Panc1 (cell line): Measurements from ENCODE around the gene RABGAP1L. TPM values are rescaled to one million over a fixed set of nuclear protein-coding genes. Genes with fewer than 3 reads are reported as not detected.
"Not testable (repeated sequence)": the region's sequence is repeated elsewhere in the genome, so short reads cannot be mapped to it uniquely, and the experiment has no call there.

Source experiments
- ATAC-seq: fragments of 200-7000 bp; cut with Tn5 transposase; 2 replicates; pipeline ENCODE4 v1.9.1; 2020; ENCODE audit warnings: mild to moderate bottlenecking, moderate library complexity
- BruUV-seq: library from RNA; stranded (reverse); fragments of 400-500 nt; replicated peaks from 2 replicates; lab custom pipeline; 2021; lab: Mats Ljungman, UMichigan
- CTCF ChIA-PET: fragments of 300-600 bp; sonication (Branson Sonifier 250); formaldehyde crosslinking; loops from one replicate; lab custom pipeline; 2022; ENCODE audit warnings: antibody characterized with exemption; lab: Charles Lee
- POLR2A ChIA-PET: fragments of 300-600 bp; sonication (Branson Sonifier 250); formaldehyde crosslinking; loops from one replicate; lab custom pipeline; 2022; ENCODE audit warnings: antibody characterized with exemption; lab: Charles Lee
- DNase-seq: peaks from one replicate; pipeline ENCODE4 v3.0.0-alpha.2; 2010; ENCODE audit warnings: low read depth, low spot score
- H3K27ac ChIP-seq: 2 replicates; pipeline ENCODE4 v1.5.1; 2011; ENCODE audit warnings: mild to moderate bottlenecking, low read length, inconsistent platforms
- H3K27me3 ChIP-seq: fragments of 200-500 bp; sonication (Bioruptor generic); 2 replicates; pipeline ENCODE4 v1.6.0; 2014; ENCODE audit warnings: low read length, inconsistent platforms; ENCODE audit not compliant: control insufficient read depth, insufficient read depth
- H3K36me3 ChIP-seq: fragments of 200-500 bp; sonication (Bioruptor generic); 2 replicates; pipeline ENCODE4 v1.5.1; 2014; ENCODE audit warnings: inconsistent platforms, mild to moderate bottlenecking, low read length, moderate library complexity; ENCODE audit not compliant: control insufficient read depth, insufficient read depth
- H3K4me1 ChIP-seq: 2 replicates; pipeline ENCODE4 v1.5.1; 2011; ENCODE audit warnings: inconsistent platforms, mild to moderate bottlenecking, low read length, moderate library complexity; ENCODE audit not compliant: control insufficient read depth, insufficient read depth
- H3K4me3 ChIP-seq, 2 experiments: 2 replicates each; pipeline ENCODE4 v1.5.1; 2011 to 2012; ENCODE audit warnings: low read depth in 2 of 2, low read length in 2 of 2, mild to moderate bottlenecking in 2 of 2, inconsistent platforms in 1 of 2, moderate library complexity in 1 of 2
- H3K9me3 ChIP-seq: fragments of 200-500 bp; sonication (Bioruptor generic); 2 replicates; pipeline ENCODE4 v1.5.1; 2014; ENCODE audit warnings: low read depth, mild to moderate bottlenecking, inconsistent platforms, low read length, moderate library complexity; ENCODE audit not compliant: control insufficient read depth, insufficient read depth
- CTCF ChIP-seq: fragments of 450-650 bp; IDR thresholded peaks from 2 replicates; pipeline ENCODE4 v1.5.1; 2017; ENCODE audit warnings: mild to moderate bottlenecking
- POLR2AphosphoS5 ChIP-seq: IDR thresholded peaks from 2 replicates; pipeline ENCODE4 v1.6.1; 2012; ENCODE audit warnings: mild to moderate bottlenecking, low read depth, low read length, moderate library complexity
- REST ChIP-seq, 2 experiments: IDR thresholded peaks; 2 replicates each; pipeline ENCODE4 v1.6.1; 2011 to 2012; ENCODE audit warnings: low read depth in 2 of 2, control low read depth in 1 of 2, low read length in 1 of 2, mild to moderate bottlenecking in 1 of 2, moderate library complexity in 1 of 2; ENCODE audit not compliant: insufficient read depth in 1 of 2
- SIN3A ChIP-seq: IDR thresholded peaks from 2 replicates; pipeline ENCODE4 v1.6.1; 2012; ENCODE audit warnings: low read depth, mild to moderate bottlenecking, low read length, moderate library complexity, borderline replicate concordance; ENCODE audit not compliant: insufficient read depth
- TCF7L2 ChIP-seq: IDR thresholded peaks from 2 replicates; pipeline ENCODE4 v1.6.1; 2011; ENCODE audit warnings: mild to moderate bottlenecking, low read depth, low read length, inconsistent platforms
- in situ Hi-C: cut with HindIII; loops from 2 replicates; pipeline ENCODE4 v1.10.0; 2016; ENCODE audit warnings: low sequenced_read_pairs, low pct_unique_long_range_greater_than_20kb
- intact Hi-C: fragments of 100-400 bp; cut with micrococcal nuclease; formaldehyde crosslinking; loops from one replicate; pipeline ENCODE4 v1.10.0; 2022; ENCODE audit not compliant: unreplicated experiment
- total RNA-seq: library from RNA; stranded (reverse); gene quantifications from one replicate; pipeline ENCODE4 v1.2.1, GENCODE V29; 2021; ENCODE audit not compliant: unreplicated experiment

The RABGAP1L gene
- total RNA-seq, 1 experiment from 2014 or later = 37.0 TPM

- H3K27ac ChIP-seq = no peak overlapping the region
- TF ChIP-seq POLR2AphosphoS5 (no peak), CTCF (no peak), SIN3A (no peak), TCF7L2 (no peak), REST (IDR thresholded peaks at IDR 0.05; ENCODE audit: insufficient read depth in 1 of 2, low read depth in 2 of 2, low read length in 1 of 2) (no peak)
- intact Hi-C loops (no loop called here), in situ Hi-C loops (no loop called here)
- no peak for ATAC-seq
- no peak overlapping the region for H3K4me3 ChIP-seq
- H3K27me3 ChIP-seq = no peaks in the 10 kb centered on the region
- H3K9me3 ChIP-seq = no peaks in the 10 kb centered on the region
- ChIA-PET CTCF (interaction anchor here (0.5 kb wide), 1 partner anchor 75 kb away, joined by 3 read pairs; no protein-coding TSS in a partner anchor), POLR2A (no interaction called here)
- no peaks in the 10 kb centered on the region for H3K4me1 ChIP-seq
- no peak for DNase-seq
- no peaks in the 10 kb centered on the region for H3K36me3 ChIP-seq
- no TSS peak for BruUV-seq
Observed at GRCh38 chr1:174497478-174497877, 338.2 kb downstream of the RABGAP1L start.

- H3K4me3 ChIP-seq, ATAC-seq, H3K4me1 ChIP-seq, H3K36me3 ChIP-seq, BruUV-seq, DNase-seq, H3K9me3 ChIP-seq, H3K27ac ChIP-seq, H3K27me3 ChIP-seq, CTCF ChIA-PET, POLR2A ChIA-PET, intact Hi-C loops, in situ Hi-C loops: not testable (repeated sequence)
Observed at GRCh38 chr1:174516755-174517154, 357.4 kb downstream of the RABGAP1L start.

GRCh38 chr1:174519844-174520243 lies 360.5 kb downstream of the RABGAP1L start:
- ChIA-PET POLR2A (no interaction called here), CTCF (no interaction called here)
- intact Hi-C loops = no loop called here
- Histone ChIP-seq H3K4me1 (no peaks in the 10 kb centered on the region), H3K36me3 (no peaks in the 10 kb centered on the region; the same call in 1 of the 2 replicates), H3K9me3 (no peaks in the 10 kb centered on the region), H3K4me3 (no peak overlapping the region), H3K27ac (no peak overlapping the region), H3K27me3 (no peaks in the 10 kb centered on the region)
- no TSS peak for BruUV-seq
- DNase-seq = no peak
- TF ChIP-seq SIN3A (no peak), POLR2AphosphoS5 (no peak), CTCF (no peak), TCF7L2 (no peak), REST (IDR thresholded peaks at IDR 0.05; ENCODE audit: insufficient read depth in 1 of 2, low read depth in 2 of 2, low read length in 1 of 2) (no peak)
- in situ Hi-C loops = no loop called here
- no peak for ATAC-seq
